Immature natural killer cell (primary cell): ENCODE measurements around the gene CCL24. TPM values are rescaled to one million over a fixed set of nuclear protein-coding genes. Genes with fewer than 3 reads are reported as not detected.
A peak's percentile ranks its signal among the peaks of the same experiment; 100 is the strongest.
"Not testable (repeated sequence)": the region's sequence is repeated elsewhere in the genome, so short reads cannot be mapped to it uniquely, and the experiment has no call there.

Experiments used
- DNase-seq, 3 donors: peaks; one replicate each; pipeline ENCODE4 v3.0.0; 2022; ENCODE audit warnings: mixed read lengths in 1 of 3
- H3K27ac Mint-ChIP-seq, 6 donors: one replicate each; pipeline ENCODE4 v1.8.0; 2020; ENCODE audit warnings: mixed read lengths in 6 of 6, mild to moderate bottlenecking in 5 of 6, inconsistent platforms in 4 of 6, moderate library complexity in 3 of 6
- H3K27me3 Mint-ChIP-seq, 3 donors: one replicate each; pipeline ENCODE4 v1.8.0; 2020 to 2021; ENCODE audit warnings: low read depth in 3 of 3, mild to moderate bottlenecking in 3 of 3, mixed read lengths in 3 of 3, moderate library complexity in 3 of 3, inconsistent platforms in 1 of 3
- H3K36me3 Mint-ChIP-seq, 3 donors: one replicate each; pipeline ENCODE4 v1.8.0; 2020; ENCODE audit warnings: mixed read lengths in 3 of 3, inconsistent platforms in 2 of 3, mild to moderate bottlenecking in 2 of 3
- H3K4me1 Mint-ChIP-seq, 2 donors: one replicate each; pipeline ENCODE4 v1.8.0; 2020; ENCODE audit warnings: inconsistent platforms in 2 of 2, mild to moderate bottlenecking in 2 of 2, mixed read lengths in 2 of 2, moderate library complexity in 1 of 2
- H3K4me3 Mint-ChIP-seq, 5 donors: one replicate each; pipeline ENCODE4 v1.8.0; 2020; ENCODE audit warnings: mild to moderate bottlenecking in 5 of 5, mixed read lengths in 5 of 5, inconsistent platforms in 3 of 5, moderate library complexity in 3 of 5
- H3K9me3 Mint-ChIP-seq, 6 donors: one replicate each; pipeline ENCODE4 v1.8.0; 2020; ENCODE audit warnings: mild to moderate bottlenecking in 6 of 6, mixed read lengths in 6 of 6, inconsistent platforms in 4 of 6, moderate library complexity in 3 of 6
- polyA plus RNA-seq, 3 donors: library from polyadenylated mRNA; unstranded; fragments of 300-500 nt; fragmentation: Illumina TruSeq; gene quantifications; one replicate each; pipeline ENCODE4 v1.2.3, GENCODE V29; 2021

The CCL24 gene
- polyA plus RNA-seq, 3 donors from 2014 or later = not detected

DNA sequence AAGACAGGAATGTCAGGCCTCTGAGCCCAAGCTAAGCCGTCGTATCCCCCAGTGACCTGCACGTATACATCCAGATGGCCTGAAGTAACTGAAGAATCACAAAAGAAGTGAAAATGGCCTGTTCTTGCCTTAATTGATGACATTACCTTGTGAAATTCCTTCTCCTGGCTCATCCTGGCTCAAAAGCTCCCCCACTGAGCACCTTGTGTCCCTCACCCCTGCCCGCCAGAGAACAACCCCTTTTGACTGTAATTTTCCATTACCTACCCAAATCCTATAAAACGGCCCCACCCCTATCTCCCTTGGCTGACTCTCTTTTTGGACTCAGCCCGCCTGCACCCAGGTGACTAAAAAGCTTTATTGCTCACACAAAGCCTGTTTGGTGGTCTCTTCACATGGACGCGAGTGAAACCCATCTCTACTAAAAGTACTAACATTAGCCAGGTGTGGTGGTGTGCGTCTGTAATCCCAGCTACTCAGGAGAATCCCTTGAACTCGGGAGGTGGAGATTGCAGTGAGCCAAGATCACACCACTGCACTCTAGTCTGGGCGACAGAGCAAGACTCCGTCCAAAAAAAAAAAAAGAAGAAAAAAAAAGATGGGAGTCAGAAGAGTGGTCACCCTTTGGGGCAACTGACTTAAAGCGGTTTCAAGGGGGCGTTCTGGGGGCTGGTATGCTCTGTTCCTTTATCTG lies 25.3 kb downstream of the CCL24 start:
- not testable (repeated sequence) for H3K36me3 Mint-ChIP-seq, H3K4me1 Mint-ChIP-seq
- H3K27ac Mint-ChIP-seq = peak overlapping the region in 1 of 6 donors; percentile 28

DNA sequence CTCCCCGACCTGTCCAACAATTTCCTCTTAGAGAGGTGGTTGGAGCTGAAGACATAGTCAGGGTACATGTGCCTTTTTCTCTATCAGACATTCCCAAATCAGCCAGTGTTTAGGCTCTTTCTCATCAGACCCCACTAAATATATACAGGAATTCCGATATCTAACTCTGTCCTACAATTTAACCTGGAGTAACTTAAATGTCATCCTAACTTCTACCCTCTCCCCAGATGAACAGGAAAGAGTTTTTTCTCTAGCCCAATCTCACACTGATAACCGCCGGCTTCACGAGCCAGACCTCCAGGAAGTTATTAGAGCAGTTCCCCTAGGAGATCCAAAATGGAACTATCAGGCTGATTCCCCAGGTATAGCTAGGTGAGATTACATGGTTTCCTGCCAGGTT lies 30.5 kb downstream of the CCL24 start:
- H3K36me3 Mint-ChIP-seq, H3K4me1 Mint-ChIP-seq: not testable (repeated sequence)

More for the DNA sequence above, 25.3 kb downstream of the CCL24 start:
- DNase-seq, H3K27me3 Mint-ChIP-seq, H3K4me3 Mint-ChIP-seq, H3K9me3 Mint-ChIP-seq: not testable (repeated sequence)

DNA sequence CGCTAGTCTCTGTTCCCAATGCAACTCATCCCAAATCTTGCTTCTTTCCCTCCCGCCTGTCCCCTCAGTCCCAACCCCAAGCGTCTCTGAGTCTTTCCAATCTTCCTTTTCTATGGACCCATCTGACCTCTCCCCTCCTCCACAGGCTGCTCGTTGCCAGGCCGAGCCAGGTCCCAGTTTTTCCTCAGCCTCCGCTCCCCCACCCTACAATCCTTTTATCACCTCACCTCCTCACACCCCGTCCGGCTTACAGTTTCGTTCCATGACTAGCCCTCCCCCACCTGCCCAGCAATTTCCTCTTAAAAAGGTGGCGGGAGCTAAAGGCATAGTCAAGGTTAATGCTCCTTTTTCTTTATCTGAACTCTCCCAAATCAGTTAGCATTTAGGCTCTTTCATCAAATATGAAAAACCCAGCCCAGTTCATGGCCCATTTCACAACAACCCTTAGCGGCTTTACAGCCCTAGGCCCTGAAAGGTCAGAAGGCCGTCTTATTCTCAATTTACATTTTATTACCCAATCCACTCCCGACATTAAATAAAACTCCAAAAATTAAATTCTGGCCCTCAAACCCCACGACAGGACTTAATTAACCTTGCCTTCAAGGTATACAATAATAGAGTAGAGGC lies 32.8 kb downstream of the CCL24 start:
- Mint-ChIP-seq H3K27ac (peak overlapping the region in 1 of 6 donors; percentile 22), H3K27me3 (peaks cover 4 to 11% (median 10%) of the 10 kb centered on the region in 3 donors), H3K4me1 (peaks cover 16 to 18% of the 10 kb centered on the region in 2 donors)
- H3K9me3 Mint-ChIP-seq, DNase-seq, H3K4me3 Mint-ChIP-seq, H3K36me3 Mint-ChIP-seq: not testable (repeated sequence)

More for the DNA sequence above, 30.5 kb downstream of the CCL24 start:
- H3K27me3 Mint-ChIP-seq, DNase-seq, H3K27ac Mint-ChIP-seq, H3K4me3 Mint-ChIP-seq, H3K9me3 Mint-ChIP-seq: not testable (repeated sequence)

DNA sequence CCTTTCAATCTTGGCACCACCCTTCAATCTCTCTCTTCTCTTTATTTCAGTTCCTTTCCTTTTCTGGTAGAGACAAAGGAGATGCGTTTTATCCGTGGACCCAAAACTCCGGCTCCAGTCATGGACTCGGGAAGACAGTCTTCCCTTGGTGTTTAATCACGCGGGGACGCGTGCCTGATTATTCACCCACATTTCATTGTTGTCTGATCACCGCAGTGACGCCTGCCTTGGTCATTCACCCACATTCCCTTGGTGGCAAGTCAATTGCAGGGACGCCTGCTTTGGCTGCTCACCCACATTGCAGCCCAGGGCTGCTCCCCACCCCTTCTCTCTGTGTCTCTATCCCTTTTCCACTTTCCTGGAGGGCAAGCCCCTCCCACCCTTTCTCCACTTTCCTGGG lies 34.1 kb downstream of the CCL24 start:
- H3K27ac Mint-ChIP-seq = peak overlapping the region in 1 of 6 donors; percentile 68
- H3K9me3 Mint-ChIP-seq, DNase-seq, H3K36me3 Mint-ChIP-seq, H3K4me3 Mint-ChIP-seq: not testable (repeated sequence)
- peaks cover 4 to 15% (median 10%) of the 10 kb centered on the region in 3 donors for H3K27me3 Mint-ChIP-seq
- H3K4me1 Mint-ChIP-seq = peaks cover 20 to 28% of the 10 kb centered on the region in 2 donors

DNA sequence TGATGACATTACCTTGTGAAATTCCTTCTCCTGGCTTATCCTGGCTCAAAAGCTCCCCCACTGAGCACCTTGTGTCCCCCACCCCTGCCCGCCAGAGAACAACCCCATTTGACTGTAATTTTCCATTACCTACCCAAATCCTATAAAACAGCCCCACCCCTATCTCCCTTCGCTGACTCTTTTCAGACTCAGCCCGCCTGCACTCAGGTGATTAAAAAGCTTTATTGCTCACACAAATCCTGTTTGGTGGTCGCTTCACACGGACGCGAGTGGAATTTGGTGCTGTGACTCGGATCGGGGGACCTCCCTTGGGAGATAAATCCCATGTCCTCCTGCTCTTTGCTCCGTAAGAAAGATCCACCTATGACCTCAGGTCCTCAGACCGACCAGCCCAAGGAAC lies 34.6 kb downstream of the CCL24 start:
- not testable (repeated sequence) for H3K4me3 Mint-ChIP-seq, DNase-seq, H3K9me3 Mint-ChIP-seq, H3K36me3 Mint-ChIP-seq
- H3K27ac Mint-ChIP-seq = peak overlapping the region in 2 of 6 donors; percentile 56 to 68
- peaks cover 4 to 15% (median 10%) of the 10 kb centered on the region in 3 donors for H3K27me3 Mint-ChIP-seq
- peaks cover 20 to 28% of the 10 kb centered on the region in 2 donors for H3K4me1 Mint-ChIP-seq

DNA sequence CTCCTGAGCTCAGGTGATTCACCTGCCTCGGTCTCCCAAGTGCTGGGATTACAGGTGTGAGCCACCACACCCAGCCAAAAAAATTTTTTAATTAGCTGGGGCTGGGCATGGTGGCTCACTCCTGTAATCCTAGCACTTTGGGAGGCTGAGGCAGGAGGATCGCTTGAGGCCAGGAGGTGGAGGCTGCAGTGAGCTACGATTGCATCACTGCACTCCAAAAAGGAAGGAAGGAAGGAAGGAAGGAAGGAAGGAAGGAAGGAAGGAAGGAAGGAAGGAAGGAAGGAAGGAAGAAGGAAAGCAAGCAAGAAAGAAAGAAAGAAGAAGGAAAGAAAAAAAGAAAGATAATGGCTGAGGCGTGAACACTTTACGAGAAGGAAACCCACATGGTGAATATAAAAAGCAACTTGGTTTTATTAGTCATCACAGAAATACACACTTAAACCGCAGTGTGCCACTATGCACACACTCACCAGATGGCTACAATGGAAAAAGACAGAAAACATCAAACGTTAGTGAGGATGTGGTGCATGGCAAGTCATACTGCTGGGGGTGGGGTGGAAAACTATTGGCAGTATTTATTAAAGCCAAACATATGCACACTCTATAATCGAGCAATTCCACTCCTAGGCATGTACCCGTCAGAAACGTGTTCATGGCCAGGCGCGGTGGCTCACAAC lies 37.2 kb downstream of the CCL24 start:
- H3K9me3 Mint-ChIP-seq = no peaks in the 10 kb centered on the region
- H3K27ac Mint-ChIP-seq = peak overlapping the region; percentile 50 to 85 (median 74)
- no peaks in the 10 kb centered on the region for H3K36me3 Mint-ChIP-seq
- peaks cover 20 to 28% of the 10 kb centered on the region in 2 donors for H3K4me1 Mint-ChIP-seq
- peaks cover 2 to 15% (median 8%) of the 10 kb centered on the region in 3 donors for H3K27me3 Mint-ChIP-seq
- H3K4me3 Mint-ChIP-seq = peak overlapping the region; percentile 19 to 64 (median 51)
- DNase-seq = peak; percentile 62 to 69 (median 69)

DNA sequence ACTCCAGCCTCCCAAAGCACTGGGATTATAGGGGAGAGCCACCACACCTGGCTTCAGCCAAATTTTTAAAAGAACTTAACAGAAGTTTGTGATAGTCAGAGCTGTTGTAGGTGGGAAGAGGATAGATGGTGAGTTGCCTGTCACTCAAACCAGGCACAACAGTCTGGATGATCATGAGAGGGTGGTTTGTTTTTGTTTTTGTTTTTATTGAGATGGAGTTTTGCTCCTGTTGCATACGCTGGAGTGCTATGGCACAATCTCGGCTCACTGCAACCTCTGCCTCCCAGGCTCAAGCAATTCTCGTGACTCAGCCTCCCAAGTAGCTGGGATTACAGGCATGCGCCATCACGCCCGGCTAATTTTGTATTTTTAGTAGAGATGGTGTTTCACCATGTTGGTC lies 39.6 kb downstream of the CCL24 start:
- not testable (repeated sequence) for DNase-seq, H3K36me3 Mint-ChIP-seq, H3K9me3 Mint-ChIP-seq, H3K27ac Mint-ChIP-seq, H3K4me3 Mint-ChIP-seq
- H3K4me1 Mint-ChIP-seq = peaks cover 20 to 28% of the 10 kb centered on the region in 2 donors
- H3K27me3 Mint-ChIP-seq = peaks cover 0 to 15% (median 5%) of the 10 kb centered on the region in 3 donors

DNA sequence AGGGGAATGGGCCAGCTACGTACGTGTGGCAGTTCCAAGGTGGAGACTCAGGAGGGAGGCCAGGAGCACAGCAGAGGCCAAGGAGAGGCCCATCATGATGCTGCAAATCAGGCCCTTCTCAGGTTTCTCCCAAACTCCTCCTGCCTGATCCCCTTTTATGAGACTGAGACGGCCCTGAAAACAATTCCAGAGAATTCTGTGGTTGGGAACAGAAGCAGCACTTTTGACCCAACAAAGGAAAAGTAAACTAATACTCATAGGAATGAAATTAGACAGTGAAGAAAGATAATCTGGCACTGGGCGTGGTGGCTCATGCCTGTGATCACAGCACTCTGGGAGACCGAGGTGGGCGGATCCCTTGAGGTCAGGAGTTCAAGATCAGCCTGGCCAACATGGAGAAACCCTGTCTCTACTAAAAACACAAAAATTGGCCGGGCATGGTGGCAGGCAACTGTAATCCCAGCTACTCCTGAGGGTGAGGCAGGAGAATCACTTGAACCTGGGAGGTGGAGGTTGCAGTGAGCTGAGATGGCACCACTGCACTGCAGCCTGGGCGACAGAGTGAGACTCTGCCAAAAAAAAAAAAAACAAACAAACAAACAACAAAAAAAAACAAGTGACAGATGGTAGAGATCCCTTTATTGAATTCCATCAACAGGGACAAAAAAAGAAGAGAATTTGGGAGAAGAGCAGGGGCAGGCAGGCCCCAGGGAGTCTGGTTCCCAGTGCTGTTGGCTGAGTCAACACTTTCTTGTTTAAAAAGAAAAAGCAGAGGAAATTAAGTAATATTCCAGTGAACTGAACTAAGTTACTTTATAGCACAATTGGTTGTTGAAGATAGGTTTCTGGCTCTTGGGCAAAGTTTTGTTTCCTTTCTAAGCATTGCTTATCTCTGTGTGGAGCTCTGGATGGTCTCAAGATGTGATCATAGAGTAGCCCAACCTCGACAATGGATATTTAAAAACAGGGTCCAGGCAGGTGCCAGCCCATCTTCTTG lies 41.2 kb downstream of the CCL24 start, which contains the start of gene CCL26:
TSS of gene CCL26 (minus strand) at position 131 of the 997 bp plus-strand sequence. CDS start at position 96, 35 bp downstream.
- Mint-ChIP-seq H3K9me3 (no peaks in the 10 kb centered on the region), H3K4me3 (no peak within 1 kb of the TSS), H3K27ac (no peak within 1 kb of the TSS), H3K4me1 (peaks cover 15 to 26% of the 10 kb centered on the region in 2 donors), H3K27me3 (peaks cover 0 to 15% (median 5%) of the 10 kb centered on the region in 3 donors), H3K36me3 (no peaks in the 10 kb centered on the region)
- no peak for DNase-seq

DNA sequence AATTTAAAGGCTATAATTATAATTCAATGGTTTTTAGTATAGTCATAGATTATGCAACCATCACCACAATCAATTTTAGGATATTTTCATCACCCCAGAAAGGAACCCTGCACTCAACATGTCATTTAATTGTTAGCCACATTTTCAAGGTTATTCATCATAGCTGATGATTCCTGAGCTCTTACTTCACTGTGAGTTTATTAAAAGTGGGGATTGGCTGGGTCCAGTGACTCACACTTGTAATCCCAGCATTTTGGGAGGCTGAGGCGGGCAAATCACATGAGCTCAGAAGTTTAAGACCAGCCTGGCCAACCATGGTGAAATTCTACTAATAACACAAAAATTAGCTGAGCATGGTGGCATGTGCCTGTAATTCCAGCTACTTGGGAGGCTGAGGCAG lies 42.4 kb downstream of the CCL24 start:
- H3K27ac Mint-ChIP-seq = no peak overlapping the region
- H3K27me3 Mint-ChIP-seq = peaks cover 0 to 9% (median under 1%) of the 10 kb centered on the region in 3 donors
- H3K4me1 Mint-ChIP-seq = peaks cover 7 to 14% of the 10 kb centered on the region in 2 donors
- no peak for DNase-seq
- no peak overlapping the region for H3K4me3 Mint-ChIP-seq
- H3K36me3 Mint-ChIP-seq = no peaks in the 10 kb centered on the region
- no peaks in the 10 kb centered on the region for H3K9me3 Mint-ChIP-seq

DNA sequence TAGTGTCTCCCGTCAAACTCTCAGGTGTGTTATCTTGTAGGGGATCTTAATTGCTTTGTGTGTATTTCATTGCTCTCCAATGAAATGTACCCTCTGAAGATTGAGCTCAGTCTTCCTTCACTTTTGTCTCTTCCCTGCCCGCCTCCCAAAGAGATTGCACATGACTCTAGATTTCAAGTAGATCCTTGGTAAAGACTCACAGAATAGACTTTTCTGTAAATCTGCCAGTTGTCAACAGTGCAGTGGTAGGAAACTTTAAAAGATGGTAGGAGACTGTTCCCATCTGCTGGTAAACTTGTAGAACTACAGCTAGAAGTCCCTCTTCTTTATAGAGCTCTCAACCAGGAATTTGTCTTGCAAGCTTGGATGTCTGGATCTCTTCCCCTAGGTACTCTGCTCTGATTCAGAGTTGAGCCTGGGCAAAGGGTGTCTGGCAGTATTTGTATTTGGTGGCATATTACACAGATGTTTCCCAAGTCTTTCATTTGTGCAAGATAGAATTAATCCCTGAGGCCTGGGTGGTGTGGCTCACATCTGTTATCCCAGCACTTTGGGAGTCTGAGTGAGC lies 51.2 kb downstream of the CCL24 start:
- Mint-ChIP-seq H3K27me3 (peaks cover 0 to 1% (median 0%) of the 10 kb centered on the region in 3 donors), H3K9me3 (no peaks in the 10 kb centered on the region), H3K4me3 (no peak overlapping the region), H3K4me1 (peaks cover 4 to 6% of the 10 kb centered on the region in 2 donors), H3K27ac (peak overlapping the region in 1 of 6 donors; percentile 15), H3K36me3 (peaks cover 0 to 3% (median 0%) of the 10 kb centered on the region in 3 donors)
- peak; percentile 48 to 60 (median 56) for DNase-seq

DNA sequence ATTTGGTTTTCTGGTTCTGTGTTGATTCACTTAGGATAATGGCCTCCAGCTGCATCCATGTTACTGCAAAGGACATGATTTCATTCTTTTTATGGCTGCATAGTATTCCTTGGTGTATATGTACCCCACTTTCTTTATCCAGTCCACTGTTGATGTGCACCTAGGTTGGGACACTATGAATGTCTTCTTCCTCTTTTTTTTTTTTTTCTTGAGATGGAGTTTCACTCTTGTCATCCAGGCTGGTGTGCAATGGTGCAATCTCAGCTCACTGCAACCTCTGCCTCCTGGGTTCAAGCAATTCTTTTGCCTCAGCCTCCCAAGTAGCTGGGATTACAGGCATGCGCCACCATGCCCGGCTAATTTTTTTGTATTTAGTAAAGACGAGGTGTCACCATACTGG lies 51.8 kb downstream of the CCL24 start:
- peaks cover 6 to 12% of the 10 kb centered on the region in 2 donors for H3K4me1 Mint-ChIP-seq
- H3K27ac Mint-ChIP-seq, H3K4me3 Mint-ChIP-seq, DNase-seq, H3K27me3 Mint-ChIP-seq, H3K36me3 Mint-ChIP-seq, H3K9me3 Mint-ChIP-seq: not testable (repeated sequence)
